NK-92 (cell line): ENCODE results near the gene SCAMP3.
A peak's percentile ranks its signal among the peaks of the same experiment; 100 is the strongest.
"Not testable (repeated sequence)": the region's sequence is repeated elsewhere in the genome, so short reads cannot be mapped to it uniquely, and the experiment has no call there.

Source experiments
- DNase-seq: peaks from one replicate; lab custom pipeline; 2025; ENCODE audit not compliant: unreplicated experiment; lab: John Stamatoyannopoulos, UW

The SCAMP3 gene

DNA sequence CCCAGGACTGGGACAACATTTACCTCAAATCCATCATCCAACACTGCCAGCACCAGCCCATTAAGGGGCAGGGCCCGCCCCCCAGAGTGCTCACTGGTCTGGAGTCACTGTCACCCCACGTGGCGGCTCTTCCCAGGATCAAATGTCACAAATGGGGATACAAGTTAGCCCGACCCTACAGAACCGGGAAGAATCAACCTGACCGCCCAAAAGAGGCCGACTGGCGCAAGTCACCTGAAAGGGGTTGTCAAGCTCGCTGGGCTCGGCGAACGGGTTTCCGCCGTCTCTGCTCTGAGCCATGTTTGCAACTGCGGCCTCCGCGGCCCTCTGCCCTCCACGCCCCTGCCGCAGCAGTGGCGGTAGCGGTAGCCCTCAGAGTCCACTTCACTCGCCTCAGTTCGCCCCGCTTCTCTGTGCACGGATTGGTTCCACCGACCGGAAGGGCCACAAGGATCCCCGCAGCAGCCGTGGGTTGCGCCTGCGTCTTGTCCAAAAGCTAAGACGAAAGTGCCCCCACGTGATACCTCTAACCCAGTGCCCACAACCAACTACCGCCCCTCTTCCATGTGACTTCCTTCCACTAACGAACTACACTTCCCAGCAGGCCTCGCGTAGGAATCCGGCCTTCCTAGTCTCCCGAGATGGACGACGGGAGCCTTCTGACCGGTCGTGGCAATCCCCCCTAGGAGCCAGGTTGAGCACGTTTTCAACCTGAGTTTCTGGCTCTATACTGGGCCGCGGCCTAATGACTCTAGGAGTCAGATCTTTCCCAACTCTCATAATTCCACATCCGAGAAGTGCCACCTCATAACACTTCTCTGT lies at the start of gene SCAMP3:
SCAMP3 (minus strand) TSS at position 509 of the 822 bp plus-strand sequence; CDS start at position 300, 209 bp downstream.
- DNase-seq = peak; percentile 36

DNA sequence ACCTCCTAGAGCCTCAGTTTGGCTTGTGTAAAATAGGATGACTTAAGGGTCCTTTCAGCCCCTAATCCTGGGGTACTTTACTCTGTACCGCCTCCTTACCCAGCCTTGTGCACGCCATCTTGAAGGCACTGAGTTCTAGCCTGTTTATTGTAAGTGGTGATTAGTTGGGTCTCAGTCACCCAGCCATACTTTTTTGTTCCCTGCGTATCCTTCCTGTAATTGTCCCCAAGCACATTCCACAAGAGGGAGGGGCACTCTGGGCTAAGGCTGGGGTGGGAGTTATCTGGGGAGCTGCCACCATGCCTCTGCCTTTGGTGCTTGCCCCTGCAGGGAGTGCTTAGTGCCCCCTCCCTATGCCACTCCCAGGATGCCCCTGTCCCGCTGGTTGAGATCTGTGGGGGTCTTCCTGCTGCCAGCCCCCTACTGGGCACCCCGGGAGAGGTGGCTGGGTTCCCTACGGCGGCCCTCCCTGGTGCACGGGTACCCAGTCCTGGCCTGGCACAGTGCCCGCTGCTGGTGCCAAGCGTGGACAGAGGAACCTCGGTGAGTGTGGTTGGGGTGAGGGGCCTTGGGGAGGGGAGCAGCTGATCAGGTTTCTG lies 47.4 kb upstream of the SCAMP3 start:
- no peak for DNase-seq

DNA sequence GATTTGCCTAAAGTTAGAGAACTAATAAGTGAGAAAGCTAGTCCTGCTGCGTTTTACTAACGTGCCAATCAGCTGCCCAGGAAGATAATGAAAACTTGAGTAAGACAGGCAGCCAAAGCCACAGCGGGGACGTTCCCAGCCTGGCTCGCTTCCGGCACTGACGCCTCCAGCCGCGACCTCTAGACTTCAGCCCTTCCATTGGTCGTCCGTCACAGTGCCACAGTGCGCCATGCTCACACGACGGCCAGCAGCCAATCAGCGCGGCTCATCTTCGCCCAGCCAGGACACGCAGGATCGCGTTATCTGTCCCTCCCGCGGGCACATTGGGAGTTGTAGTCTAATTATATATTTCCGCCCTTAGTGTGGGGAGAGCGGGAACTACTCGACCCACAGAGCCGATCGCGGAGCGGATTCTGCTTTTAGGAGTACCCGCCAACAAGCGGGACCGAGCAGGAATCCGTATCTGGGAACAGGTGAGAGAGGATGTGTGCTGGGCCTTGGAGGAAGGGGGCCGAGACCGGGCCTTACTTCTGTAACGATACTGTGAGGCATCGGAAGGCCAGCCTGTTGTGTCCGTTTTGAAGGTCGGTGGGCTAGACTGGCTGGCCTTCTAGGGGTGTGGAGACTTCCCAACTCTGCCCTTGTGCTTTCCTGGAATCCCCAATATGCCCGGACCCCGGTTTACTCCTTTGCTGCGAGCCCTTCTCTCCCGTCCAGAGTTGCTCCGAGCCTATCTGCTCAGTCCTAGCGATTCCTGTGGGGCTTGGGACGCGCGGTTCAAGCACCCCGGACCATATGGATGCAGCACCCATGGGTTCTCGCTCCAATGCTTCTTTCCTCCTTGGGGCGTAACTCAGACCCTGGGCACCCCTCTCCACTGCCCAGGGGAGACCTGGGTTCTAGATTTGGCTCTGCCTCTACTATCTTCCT lies 46.6 kb upstream of the SCAMP3 start, which contains the start of gene FDPS:
FDPS (plus strand) TSS at position 374 of the 930 bp plus-strand sequence. CDS start 924 bp downstream, outside the sequence.
- peak; percentile 86 for DNase-seq

DNA sequence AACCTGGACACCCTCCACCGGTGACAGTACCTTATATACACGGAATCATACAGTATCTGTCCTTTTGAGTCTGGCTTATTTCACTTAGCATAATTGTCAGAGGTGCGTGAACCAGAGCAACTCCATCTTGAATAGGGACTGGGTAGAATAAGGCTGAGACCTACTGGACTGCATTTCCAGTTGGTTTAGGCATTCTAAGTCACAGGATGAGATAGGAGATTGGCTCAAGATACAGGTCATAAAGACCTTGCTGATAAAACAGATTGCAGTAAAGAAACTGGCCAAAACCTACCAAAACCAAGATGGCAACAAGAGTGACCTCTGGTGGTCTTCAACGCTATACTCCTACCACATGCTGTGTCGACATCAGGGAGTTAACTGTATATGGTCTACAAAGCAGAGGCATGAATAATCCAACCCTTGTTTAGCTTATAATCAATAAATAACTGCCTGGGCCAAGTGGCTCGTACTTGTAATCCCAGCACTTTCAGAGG lies 45.1 kb upstream of the SCAMP3 start:
- DNase-seq = no peak

DNA sequence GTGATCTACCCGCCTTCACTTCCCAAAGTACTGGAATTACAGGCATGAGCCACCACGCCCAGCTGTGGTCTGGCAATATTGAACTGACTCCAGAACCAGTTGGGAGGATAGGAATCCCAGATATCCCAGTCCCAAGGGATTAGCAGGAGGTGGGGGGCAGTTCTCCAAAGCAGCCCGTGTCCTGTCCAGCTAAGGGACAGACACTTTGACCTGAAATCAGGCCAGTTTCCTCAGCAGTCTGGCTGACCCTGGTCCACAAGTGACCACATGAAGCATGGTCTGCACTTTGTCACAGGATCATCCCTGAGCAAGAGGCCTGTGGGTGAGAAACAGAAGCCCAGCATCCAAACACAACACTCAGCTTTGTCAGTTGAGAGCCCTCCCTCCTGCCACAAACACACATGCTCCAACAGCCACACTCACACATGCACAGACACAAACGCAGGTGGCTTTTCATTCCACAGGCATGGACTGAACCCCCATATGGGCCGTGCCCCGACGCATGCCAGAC lies 43.8 kb upstream of the SCAMP3 start:
- no peak for DNase-seq

DNA sequence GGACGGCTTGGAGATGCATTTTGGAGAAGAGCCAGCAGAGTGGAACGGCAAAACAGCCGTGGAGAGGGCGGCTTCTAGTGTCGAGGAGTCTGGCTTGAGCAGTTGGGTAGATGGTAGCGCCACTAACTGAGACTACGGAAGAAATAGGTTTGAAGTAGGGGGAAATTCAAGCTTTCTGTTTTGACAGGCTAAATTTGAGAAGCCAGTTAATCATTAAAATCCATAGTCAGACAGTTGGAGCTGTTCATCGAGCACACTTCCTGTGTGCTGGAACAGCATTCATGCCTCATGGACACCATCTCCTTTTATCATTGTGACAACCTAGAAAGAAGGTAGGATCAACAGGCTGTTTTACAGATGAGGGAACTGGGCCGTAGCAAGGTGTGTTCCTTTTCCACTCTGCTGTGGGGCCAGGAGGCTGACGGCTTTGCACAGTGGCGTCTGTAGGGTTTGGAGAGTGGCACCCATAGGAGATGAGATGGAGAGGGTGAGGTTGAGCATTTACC lies 42.5 kb upstream of the SCAMP3 start:
- DNase-seq = no peak

DNA sequence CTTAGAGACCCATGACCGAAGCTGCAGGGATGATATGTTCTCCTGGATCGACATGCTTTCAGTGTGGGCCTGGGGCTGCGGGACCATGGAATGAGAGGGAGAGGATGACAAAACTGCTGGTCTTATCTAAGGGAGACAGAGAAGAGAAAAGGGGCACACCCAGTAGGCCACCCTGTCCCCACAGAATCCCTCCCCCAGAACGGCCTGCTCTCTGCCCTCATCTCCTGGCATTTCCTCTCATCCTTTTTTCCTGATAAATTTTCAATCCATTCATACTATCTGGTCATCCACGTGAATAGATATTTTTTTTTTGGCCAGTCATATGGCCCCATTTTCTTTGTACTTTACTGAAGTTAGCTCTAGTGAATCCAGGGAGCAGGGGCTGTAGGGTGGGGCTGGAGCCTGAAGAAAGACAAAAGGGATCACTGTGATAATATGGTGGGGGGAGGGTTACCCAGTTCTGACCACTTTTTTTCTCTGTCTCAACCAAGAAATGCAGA lies 39.2 kb upstream of the SCAMP3 start, which contains the start of gene PKLR:
PKLR (minus strand) TSS at position 97 of the 500 bp plus-strand sequence; CDS start at position 54, 43 bp downstream.
- no peak for DNase-seq

DNA sequence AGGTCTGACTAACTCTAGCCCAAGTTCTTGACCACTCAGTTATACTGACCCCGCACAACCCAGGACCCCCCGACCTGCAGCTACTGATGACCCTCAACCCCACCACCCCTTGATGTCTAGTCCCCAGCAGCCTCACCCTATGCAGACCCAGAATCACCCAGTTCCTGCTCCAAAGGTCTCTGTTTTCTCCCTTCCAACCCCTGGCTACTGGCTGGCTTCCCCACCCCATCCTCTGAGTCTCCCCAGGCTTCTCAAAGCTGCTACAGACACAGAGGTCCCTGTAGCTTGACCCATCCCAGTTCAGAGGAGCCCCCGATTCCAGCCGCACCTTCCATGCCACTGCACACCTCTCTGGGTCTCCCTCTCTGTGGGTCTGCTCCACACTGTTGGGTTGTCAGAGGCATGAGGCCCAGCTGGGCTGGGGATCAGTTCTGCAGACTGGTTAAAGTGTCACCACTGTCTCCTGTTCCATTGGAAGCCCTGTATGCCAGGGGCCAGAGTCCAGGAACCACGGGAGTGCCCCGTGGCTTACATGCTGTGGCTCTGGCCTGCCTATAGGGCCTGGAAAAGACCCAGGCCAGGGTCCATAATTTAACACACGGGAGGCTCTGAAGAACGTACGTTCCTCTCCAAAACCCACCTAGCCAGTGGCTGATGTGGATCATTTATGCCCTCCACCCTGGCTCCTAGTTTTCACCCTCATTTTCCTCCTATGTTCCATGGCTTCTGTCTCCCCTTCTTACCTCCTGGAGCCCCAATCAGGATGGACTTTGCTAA lies 38.6 kb upstream of the SCAMP3 start:
- DNase-seq = no peak

DNA sequence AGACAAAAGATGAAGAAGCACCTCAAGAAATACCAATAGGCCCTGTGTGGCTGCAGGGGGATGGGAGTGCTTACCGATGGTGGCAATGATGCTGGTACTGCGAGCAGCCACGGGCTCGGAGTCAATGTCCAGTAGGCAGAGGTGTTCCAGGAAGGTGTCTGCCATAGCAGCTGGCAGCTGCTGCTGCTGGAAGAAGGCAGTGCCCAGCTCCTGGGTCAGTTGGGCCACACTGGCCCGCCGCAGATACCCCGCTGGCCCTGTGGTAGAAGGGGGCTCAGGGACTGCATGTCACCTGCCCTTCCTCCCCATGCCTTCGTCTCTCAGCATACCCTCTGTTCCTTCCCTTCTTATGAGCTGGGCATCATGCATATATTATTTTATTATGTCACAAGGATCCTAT lies 37.9 kb upstream of the SCAMP3 start:
- no peak for DNase-seq

DNA sequence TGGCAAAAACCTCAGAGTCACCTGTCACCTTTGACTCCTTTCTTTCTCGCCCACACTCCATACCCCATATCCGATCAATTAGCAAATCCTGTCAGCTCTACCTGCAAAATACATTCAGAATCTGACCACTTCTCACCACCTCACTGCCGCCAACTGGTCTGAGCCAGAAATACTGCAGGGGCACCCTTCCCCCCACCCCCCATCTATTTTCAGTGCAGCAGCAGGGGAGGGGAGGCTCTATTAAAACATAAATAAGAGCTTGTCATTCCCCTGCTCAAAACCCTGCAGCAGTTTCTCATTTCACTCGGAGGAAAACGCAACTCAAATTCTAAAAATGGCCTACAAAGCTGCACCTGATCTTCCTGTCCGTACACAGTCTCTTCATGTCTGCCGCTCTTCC lies 35.2 kb upstream of the SCAMP3 start:
- no peak for DNase-seq

DNA sequence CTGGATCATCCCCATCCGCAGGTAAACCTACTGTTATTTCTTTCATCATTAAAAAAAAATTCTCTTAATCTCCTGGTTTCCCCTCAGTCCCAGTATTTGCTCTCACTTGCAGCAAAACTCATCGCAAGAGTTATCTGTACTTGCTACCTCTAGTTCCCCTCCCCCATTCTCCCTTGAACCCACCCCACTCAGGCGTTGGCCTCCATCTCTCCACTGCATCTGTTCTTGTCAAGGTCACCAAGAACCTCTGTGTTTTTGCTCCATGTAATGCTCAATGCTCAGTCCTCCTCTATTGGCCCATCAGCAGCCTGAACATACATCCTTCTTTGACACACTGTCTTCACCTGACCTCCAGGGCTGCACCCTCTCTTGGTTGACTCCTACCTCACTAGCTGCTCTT lies 34.5 kb upstream of the SCAMP3 start:
- no peak for DNase-seq

DNA sequence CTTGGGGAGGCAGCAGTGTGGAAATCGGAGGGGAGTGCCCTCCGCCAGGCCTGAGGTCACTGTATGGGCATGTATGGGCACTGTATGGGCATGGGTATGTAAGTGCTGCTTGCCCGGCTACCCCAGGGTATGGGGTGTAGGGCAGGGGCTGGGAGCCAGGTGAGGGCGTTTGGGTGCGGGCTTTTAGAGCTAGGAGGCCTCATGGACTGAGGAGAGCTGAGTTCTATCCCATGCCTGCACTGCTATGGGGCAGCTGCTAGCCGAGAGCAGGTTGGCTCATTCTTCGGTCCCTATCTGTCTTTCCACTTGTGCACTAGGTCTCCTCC lies 33.7 kb upstream of the SCAMP3 start:
- DNase-seq = no peak

DNA sequence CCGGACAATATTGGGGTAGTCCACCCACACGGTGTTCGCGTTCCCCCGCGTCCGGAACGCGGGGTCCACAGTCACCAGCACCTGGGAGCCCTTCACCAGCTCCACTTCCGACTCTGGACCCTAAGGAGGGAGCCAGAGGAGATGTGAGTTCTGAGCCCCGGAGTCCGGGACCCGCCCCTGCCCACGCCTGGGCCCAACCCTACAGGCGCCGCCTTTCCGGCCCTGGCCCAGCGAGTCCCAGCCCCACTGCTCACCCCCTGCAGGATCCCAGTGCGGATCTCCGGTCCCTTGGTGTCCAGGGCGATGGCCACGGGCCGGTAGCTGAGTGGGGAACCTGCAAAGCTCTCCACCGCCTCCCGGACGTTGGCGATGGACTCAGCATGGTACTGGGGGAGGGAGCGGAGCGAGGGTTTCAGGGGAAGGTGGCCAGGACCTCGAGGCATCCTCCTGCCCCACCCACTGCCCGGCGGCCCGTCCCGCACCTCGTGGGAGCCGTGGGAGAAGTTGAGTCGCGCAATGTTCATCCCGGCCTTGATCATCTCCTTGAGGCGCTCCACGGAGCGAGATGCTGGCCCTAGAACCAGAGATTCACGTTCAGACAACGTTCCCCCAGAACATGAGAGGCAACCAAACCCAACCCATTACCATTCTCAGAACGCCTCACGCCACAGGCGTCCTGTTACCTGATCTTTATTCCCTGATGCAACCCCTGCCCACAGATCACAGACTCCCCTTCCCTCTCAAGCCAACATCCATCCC lies 33.2 kb upstream of the SCAMP3 start:
- DNase-seq = no peak

DNA sequence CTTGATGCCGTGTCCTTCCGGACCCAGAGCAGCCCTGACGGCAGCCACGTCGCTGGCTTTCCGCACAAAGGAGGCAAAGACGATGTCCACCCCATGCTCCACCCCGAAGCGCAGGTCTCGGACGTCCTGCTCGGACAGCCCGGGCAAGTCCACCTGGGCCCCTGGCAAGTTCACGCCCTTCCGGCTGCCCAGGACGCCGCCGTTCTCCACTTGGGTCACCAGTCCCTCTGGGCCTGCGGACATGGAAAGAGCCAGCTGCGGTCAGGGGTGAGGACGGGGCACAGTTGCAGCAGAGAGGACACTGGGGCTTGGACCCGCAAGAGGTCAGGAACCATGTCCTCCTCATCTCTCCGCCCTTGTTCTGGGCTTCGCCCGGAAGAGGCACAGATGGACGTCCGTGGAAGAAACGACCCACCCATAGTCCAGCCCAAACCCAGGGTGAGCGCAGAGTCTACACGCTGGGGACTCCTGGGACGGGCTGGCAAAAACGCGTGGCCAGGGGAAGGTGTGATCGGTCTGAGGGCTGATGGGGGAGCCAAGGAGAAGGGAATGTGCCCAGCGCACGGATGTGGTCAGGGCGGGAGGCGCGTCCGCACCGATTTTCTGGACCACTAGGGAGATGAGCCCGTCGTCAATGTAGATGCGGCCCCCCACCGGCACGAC lies 32.5 kb upstream of the SCAMP3 start:
- no peak for DNase-seq

DNA sequence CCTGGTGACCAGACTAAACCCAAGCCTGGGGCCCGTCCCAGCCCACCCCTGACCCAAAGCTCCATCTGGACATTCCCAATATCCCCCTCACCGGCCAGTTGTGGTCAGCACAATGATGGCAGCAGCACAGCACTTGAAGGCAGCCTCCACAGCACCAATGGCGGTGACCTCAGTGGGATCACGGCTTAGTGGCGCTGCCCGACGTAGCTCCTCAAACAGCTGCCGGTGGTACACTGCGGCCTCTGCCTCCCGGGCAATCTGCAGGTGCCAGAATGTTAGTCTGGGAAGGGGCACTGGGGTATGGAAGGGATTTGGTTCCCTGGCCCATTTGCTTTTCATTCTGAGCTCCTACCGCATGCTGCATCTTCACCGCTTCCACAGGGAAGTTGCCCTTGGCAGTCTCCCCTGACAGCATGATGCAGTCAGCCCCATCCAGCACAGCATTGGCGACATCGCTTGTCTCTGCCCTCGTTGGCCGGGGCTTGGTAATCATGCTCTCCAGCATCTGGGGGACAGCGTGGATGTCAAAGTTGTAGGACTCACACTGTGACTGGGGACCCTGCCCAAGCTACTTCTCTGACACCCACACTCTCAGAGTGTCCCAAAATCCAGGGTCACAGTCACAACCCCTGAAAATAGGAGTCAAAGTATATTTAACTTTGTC lies 31.1 kb upstream of the SCAMP3 start:
- DNase-seq = no peak

DNA sequence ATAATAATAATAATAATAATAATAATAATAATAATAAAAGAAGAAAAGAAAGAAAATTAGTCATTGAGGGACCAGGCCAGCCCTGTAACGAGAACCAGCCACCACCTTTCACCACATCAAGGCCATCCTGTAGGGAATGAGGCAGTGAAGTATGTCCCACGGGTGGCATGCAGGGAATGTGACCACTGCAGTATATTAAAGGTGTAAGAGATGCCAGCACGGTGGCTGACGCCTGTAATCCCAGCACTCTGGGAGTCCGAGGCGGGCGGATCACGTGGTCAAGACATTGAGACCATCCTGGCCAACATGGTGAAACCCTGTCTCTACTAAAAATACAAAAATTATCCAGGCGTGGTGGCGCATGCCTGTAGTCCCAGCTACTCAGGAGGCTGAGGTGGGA lies 28.8 kb upstream of the SCAMP3 start:
- not testable (repeated sequence) for DNase-seq

DNA sequence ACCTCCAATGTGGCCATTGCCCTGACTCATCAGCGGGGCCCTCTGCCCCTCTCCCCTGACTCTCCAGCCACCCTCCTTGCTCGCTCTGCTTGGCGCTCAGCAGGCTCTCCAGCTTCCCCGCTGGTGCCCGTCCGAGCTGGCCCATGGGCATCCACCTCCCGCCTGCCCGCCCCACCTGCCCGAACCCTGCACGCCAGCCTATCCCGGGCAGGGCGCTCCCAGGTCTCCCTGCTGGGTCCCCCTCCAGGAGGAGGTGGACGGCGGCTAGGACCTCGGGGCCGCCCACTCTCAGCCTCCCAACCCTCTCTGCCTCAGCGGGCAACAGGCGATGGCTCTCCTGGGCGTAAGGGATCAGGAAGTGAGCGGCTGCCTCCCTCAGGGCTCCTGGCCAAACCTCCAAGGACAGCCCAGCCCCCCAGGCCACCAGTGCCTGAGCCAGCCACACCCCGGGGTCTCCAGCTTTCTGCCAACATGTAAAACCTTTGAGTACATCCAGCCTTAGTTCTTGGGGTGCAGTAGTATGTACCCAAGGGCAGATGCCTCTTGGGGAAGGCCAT lies 25.9 kb upstream of the SCAMP3 start:
- no peak for DNase-seq

DNA sequence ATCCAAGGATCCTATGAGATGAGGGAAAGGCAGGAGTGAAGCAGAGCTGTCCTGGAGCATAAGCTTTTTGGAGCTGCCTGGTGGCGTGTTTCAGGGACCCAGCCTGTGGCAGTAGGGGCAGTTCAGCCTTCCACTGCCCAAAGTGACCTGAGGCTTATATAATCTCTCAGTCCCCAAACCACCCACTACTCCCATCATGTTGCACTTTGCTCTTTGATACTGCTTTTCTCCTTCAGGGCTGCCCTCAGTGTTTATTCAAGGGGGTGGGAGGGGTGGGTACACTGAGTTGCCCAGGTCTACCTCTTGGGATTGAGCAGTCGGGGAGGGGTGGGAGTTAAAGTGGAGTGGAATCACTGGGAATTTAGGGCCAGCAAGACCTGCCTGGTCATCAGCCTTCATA lies 24.4 kb upstream of the SCAMP3 start:
- no peak for DNase-seq
